NCI-H69 (cell line): ENCODE data around the gene HDAC9.

ENCODE experiments used
- DNase-seq: peaks from one replicate; lab custom pipeline; 2025; lab: John Stamatoyannopoulos, UW

The HDAC9 gene

DNA sequence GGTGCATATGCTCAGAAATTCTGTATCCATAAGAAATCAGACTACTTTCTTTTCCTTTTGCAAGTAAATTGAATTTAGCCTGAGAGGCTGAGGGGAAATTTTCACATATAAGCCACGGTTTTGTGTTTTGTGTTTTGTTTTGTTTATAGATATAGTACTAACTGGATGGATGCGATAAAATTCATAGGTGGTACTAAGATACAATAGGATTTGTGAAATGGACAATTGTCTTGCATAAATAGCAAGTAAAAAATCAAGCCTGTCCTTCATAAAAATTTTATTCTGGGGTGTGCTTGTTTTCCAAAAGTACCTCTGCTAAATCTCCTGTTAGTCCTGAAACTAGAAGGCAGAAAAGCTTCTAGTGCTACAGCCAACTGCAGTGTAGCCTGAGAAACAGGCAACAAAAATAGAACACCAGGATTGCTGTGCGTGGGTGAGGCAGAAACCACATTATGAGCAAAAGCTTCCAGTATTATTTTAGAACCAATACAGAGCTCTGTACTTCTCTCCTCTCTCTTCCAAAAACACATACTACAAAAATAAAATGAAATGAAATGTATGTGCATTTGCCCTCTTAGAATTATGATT, 634 bp upstream of the HDAC9 start:
- DNase-seq: peak; percentile 82

DNA sequence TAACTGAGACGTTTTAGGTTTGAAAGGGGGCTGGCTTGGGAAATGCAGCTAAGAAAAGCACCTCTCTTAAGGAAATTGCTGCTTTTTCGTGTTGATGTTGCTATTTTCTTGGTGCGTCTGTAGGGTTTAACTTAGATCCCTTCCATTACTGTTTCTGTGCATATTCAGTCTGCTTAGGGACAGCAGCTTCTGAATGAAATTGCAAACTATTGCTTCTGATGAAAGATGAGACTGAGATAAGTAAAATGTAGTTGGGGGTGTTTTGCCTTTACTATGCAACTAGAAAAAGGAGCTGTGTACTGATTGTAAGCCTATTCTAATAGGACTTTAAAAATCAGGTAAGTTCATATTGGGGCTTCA, 772 bp downstream of the HDAC9 start:
- DNase-seq: peak; percentile 55

DNA sequence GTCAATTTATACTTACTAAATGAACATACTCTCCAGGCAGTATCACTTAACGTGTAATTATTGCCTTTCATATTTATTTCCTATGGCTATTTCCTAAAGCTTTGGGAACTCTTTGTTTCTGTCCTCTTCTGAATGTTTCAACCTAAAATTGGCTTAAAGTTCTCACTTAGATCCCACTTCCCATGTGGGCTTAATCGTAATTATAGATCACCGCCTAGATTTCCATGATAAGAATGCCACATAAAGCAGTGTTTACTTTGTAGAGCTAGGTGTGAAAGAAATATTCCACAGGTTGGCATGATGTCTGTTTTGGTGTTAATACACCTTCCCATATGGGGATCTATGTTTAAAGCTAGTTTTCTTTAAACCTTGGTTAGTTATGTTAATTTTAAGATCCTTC, 1.5 kb downstream of the HDAC9 start:
- peak; percentile 86 for DNase-seq

DNA sequence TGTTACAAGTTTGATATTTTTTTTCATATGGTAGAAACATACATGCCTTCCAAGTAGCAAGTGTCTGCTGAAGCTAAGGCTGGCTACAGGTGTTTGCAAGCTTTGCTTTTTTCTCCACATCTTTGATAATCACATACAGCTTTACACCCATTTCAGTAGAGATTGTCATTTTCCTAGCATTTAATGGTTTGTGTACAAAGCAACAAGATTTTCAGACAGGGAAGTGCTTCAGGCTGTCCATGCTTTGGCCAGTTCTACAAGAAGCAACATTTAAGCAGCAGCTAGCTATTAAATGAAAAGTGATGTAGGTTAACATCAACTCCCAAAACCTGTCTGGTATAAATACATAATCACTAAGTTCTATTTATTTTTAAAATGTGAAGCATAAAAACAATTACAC, 2.3 kb downstream of the HDAC9 start:
- peak; percentile 73 for DNase-seq

DNA sequence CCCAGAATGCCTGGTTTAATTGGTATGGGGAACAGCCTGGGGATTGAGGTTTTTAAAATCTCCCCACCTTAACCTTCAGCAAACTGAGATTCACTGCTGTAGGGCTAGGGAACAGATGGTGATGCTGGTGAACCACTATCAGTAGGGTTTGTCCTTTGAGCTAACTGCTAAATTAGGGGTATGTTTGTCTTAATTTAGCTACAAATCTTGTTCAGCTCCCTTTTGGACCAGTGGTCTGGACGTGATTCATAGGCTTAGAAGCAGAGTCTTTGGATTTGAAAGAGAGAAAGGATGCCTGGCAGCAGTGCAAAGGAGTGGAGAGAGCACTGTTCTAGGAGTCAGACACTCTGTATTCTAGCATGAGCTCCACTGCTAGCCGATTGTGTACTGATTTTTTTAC, 2.8 kb downstream of the HDAC9 start:
- peak; percentile 96 for DNase-seq

DNA sequence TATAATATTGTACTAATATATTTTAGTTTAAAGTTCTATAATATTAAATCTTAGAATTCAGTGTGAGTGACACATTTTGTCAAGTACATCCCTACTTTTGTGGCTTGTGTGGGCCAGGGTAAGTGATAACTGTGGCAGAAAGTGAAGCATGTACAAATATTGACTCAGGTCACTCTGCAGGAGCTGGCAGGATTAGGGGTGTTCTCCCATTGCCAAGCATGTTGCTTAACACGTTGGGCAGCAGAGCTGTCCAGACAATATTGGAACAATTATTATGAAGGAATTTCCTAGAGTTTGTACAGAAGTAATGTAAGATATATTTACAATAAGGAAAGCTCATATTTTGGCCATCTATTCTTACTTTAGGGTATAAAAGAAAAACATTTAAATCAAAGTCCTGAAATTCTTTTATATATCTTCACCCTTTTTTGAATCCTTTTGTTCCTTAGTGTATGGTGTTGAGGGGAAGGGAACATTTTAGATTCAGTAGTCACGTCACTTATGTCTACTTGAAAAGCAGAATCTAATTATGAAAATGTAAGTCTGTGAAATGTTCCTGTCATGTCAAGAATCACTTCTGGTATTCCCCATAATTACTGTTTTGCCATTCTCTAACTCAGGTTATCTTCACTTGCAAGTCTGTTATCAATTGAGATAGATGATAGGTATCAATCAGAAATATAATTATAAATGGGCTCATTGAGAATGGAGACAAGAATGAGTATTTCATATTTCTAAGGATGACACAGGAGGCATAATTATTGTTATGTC, 4.0 kb downstream of the HDAC9 start:
- peak; percentile 85 for DNase-seq

DNA sequence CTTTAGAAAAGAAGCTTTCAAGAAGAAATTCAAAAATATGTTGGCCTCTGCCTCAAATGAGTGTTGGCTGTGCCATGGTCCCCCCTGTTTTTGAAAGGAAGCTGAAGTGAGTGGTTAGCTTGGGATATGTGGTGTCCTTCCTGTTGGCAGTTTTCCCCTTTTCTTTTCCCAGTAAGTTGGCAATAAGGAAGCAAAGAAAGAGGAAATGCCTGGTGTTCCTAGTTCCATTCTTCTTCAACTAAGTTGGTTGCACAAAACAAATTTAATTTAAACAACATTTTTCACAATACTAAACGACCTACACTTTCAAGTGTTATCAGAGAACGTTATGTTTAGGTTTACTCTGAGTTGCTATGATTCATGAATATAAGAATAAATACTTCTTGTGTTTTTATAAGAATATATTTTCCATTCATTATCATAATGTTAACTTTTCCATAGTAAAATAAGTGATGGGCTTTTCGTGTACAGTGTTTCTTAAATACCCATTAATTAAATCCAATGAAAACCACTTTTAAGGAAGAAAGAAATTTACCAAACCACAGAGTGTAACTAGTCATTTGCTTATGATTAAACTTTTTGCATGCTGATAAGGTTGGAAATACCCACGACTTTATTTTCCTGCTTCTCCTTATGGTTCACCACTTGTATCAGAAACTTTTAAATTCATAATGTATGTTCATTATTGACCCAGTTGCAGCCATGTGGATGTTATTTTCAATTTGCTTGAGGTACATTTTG, 7.7 kb downstream of the HDAC9 start:
- DNase-seq: no peak

DNA sequence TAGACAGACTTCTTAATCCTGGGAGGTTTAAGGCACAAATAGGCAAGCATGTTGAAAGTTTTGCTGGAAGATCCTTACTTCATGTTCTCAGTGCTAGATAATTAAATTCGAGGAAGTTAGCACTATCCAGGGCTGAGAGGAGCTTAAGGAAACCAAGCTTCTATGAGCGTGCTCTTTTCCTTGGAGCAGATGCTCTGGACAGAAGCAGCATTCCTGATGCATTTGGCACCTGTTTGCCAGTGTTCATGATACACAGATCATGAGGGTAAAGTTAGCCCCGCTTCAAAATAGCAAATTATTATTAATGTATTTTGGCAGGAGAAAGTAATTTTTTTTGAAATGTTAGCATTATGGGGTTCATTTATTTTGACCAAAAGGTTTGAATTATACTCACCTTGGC, 9.4 kb downstream of the HDAC9 start:
- DNase-seq: peak; percentile 24

DNA sequence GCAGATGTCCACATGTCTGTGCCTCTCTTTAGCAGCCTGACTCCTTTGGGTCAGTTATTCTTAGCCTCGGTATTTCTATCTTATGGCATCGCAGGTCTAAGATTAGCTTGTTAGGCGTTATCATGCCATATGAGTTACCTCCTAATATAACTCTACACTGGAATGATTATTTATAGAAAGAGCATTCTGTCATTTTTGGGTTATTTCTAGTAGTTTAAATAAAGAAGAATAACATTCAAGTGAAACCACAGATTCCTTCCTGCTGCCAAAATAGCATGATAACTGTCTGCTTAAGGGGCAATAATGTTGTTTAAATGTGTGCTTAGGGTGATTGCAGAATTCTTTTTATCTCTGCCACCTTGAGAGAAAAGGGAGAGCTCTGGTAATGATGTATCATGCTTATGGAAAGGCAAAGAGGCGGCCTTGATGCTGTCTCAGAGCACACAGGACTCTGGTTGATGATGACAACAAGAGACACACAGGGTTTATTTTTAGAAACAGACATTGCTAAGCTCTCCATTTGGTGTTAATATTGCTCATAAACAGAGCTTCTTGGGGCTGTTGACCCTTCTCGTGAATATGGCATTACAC, 10.4 kb downstream of the HDAC9 start:
- DNase-seq: peak; percentile 12

DNA sequence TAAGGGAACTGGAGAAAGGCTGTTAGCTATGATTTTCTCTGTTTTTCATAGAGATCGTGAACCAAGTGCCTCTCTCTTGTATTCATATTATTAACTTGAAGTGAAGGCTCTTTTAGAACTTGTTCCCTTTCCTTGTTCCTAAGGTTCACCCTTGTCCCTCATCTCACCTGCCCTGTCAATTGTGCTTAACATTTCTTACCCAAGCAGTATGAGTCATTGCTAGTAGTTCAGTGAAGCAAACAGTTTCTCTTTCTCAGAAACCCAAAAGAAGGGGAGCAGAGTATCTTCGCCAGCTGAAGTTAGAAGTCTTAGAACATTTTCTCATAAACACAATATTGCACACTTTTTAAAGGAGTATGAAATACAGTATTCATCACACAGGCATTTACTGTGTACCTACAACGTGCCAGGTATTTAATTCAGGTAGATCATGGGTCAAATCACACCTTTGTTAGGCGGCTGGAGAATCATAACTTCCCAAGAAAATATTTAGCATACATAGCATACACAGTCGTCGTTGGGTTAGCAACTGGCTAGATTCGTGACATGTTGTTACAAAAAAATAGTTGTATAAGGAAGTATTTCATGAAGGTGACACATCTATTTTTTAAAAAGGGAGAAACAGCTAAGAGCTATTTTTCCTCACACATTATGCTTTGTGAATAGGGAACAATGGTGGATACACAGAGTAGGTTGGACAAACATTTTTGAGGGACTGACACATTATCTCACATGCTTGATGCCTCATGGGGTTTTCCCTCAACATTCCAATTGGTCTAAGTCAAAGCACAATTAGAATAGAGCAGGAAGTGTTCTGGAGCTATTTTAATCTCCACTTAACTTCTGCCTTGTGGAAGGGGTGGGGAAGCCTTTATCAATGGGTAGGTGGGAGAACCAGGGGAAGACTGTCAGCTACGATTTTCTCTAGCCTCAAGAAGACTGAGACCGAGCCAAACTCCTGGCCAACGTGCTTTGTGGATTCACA, 13.2 kb downstream of the HDAC9 start:
- peak; percentile 58 for DNase-seq

DNA sequence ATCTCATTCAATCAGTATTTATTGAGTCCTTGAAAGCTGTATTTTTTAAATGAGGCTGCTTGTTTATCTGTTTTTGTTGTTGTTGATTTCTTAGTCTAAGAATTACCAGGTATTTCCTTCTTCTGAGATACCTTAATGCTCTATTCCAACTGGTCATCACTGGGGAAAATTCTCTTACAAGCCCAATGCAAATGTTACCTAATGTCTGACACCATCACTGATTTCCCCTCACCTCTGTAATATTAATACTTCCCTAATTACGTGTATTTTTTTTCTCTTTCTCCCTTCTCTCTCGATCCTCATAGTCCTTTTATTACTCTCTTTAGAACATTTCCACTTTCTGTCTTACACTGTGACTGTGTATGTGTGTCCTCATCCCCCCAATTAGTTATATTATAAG, 13.9 kb downstream of the HDAC9 start:
- no peak for DNase-seq

DNA sequence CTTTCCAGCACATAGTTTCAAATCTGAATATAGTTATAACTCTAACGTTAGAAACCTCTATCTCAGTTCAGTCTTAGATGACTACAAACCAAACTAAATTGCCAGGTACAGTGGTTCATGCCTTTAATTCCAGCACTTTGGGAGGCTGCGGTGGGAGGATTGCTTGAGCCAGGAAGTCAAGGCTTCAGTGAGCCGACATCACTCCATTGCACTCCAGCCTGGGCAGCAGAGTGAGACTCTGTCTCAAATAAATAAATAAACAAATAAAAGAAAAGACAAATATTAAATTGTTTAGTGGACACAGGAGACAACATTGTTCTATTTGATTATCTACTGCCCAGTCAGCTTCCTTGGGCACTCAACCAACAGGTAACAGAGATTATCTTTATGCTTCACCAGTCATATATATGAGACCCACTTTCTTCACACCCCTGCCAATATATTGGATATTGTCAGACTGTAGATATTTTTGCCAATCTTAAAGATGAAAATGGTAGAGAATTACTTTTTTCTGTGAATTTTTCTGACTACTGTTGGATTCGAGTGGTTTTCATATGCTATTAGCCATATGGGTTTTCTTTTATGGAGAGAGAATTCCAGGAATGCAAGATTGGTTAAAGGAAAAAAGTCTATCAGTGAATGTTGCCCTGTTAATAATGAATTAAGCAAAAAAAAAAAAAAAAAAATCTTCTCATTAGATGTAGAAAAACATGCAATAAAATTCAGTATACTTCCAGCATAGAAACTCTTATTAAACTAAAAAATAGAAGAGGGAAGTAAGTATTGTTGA, 16.0 kb downstream of the HDAC9 start:
- DNase-seq: no peak

DNA sequence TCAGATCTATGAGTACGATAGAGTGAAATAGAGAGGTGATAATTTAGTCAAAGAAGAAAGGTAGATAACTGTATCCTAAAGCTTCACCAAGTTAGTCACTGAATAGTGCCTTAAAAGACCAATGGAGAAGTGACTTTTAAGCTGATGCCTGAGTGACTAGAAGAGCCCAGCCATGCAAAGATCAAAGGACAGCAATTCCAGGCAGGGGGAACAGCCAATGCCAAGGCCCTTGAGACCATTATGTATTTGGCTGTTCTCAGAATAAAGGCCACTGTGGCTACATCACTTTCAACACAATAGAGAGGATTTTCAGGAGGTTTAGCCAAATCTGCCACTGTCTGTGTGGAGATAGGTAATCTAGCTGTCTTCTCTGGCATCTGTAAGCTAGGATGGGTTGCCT, 17.8 kb downstream of the HDAC9 start:
- peak; percentile 13 for DNase-seq

DNA sequence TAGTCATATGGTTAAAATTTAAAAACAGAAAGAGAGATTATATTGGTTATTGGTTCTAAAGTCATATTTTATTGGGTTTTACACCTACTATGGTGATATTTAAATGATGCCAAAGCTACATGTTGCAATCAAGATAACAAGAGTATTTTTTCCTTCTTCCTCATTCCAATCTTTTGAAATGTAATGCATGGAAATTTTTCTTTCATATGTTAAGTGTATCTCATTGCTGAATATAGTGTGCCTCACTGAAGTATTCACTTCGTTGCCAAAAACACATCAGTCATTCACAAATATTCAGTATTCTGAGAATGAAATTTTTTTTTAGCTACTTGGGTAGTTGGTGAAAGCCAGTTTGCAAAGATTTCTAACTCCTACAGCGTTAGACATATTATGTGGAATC, 19.5 kb downstream of the HDAC9 start:
- no peak for DNase-seq

DNA sequence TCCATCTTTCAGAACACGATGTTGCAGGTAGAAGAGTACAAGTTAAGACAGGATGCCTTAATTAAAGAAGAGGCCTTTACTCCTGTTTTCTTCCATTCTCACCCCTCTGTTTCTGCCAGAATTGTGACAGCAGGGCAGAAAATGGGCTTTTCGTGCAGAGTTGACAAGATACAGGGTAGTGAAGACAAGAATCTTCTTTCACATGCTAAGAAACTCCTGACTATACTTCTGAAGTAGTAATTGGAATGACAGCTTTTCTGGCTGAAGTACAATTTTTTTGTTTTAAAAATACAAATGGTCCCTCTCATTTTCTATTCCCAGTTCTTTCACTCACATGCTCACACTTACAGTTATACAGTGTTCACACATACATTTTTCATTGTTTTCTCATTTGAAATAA, 22.1 kb downstream of the HDAC9 start:
- DNase-seq: no peak

DNA sequence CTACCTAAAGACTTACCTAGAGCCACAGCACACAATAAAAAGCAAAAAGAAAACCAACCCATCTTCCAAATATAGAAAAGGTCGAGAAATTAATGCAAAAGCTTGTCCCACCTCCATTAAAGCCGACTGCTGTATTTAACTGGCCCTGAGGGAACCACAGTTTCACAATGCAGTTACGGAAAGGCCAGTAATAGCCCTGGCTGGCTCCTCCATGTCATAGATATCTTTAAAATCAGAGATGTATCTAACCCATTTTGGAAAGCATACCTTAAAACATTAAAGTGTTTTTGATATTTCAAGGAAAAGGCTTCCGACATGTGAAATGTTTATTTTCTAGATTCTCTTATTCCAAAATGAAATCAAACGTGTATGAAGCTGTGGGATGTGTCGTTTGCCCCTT, 23.0 kb downstream of the HDAC9 start:
- DNase-seq: no peak

DNA sequence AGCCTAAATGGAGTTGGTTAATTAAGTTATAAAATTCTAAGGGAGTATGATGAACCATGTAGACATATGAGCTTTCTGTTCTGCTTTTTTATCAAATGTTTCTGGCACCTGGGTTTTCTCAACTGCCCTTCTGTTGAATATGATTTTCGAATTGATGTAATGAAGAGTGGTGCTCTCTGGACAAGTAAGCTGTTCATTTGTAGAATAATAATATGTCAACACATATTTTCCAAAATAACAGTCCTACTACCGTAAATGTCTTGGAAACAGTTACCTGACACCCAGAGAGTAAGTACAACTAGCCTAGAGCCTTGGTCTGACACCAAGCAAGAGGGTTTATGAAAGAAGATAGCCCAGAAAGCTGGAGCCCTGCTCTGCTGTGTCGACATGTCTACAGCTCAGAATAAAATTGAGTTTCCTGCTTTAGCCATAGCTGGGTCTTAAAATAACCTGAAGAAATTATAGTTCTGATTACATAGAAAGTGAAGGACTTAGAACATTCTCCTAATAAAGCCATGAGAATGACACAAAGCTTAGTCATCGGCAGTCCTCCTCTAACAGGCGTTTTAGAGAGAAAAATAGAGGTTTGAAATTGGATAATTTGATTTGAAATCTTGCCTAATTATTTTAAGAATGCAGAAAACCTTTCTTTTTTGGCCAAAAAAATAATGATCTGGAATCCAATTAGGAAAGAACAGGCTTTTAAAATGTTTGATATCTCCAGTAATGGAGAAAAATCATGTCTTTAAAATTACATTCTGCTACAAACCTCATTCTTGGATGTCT, 25.1 kb downstream of the HDAC9 start:
- peak; percentile 19 for DNase-seq

DNA sequence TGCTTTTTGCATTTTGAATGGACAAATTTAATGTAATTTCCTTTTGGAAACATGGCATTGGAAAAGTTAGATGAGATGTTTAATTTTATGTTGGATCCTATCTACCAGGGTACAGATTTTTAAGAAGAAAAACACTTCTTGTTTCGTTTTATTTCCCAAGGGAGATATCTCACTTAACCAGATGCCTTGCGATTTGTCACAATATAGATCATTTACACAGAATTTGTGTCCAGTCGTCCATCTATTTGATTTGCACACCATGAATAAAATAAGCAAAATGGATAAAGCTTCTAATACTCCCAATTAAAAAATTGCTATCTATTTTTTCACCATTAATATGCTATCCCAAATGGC, 25.7 kb downstream of the HDAC9 start:
- no peak for DNase-seq

DNA sequence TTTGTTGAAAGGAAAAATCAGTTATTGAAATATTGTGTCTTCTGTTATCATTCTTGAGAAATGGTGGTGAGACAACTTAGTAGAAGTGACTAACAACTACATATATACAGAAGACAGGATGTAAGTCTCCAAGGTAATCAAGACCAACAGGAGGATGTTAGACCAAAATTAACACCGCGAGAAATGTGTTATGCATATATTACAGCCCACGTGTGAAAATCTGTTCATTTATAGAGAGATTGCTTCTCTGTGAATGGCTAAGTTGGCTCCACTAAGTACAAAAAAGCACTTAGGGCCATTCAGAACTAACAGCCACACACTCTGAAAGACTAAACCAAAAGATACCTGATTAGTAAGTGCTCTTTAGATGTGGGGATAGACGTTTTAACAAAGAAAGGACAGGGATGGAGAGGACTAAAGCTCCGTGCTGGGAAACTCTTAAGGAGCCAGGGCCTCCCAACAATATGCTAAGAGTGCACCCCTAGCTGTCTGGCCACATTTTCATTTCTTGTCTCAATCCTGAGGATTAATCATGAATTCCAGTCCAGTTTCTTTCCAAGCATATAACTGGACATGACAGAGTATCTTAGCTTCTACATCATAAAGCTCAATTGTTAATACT, 26.5 kb downstream of the HDAC9 start:
- no peak for DNase-seq

DNA sequence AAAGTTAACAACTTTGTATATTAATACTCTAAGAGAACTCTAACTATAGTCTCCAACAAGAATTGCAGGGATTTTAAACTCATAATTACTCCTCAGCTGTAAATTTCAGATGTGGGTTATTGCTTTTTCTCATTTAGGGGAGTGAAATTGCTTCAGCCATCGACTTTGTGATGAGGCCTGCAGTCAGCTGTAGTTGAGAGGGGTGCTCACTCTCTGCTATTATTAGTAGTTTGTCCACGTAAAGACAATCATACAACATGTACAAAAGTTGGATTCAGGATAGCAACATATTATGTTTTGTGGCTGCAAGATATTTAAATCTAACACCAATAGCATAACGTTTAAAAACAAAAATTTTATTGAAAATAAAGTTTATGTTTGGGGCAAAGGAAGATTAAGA, 28.7 kb downstream of the HDAC9 start:
- DNase-seq: no peak
